CD14-positive monocyte (primary cell): ENCODE measurements around the gene IKZF3. TPM values are rescaled to one million over a fixed set of nuclear protein-coding genes. Genes with fewer than 3 reads are reported as not detected.

Experiments used
- DNase-seq, 3 donors: peaks; one replicate each; pipeline ENCODE4 v3.0.0-alpha.2; 2011 to 2022
- H2AFZ ChIP-seq: 2 replicates; pipeline ENCODE4 v1.6.0; 2012; ENCODE audit warnings: mild to moderate bottlenecking, low read depth, low read length, inconsistent platforms; ENCODE audit not compliant: insufficient read depth, poor library complexity, severe bottlenecking
- H3K27ac ChIP-seq, 2 donors: 1 replicate in 1 of 2; 2 replicates in 1 of 2; pipeline ENCODE4 v1.5.1; 2012 to 2013; ENCODE audit warnings: low read length in 2 of 2, control low read depth in 1 of 2, inconsistent platforms in 1 of 2, low read depth in 1 of 2, mild to moderate bottlenecking in 1 of 2
- H3K27me3 ChIP-seq, 2 donors: one replicate each; pipeline versions ENCODE4 v1.6.0 to v1.6.1; 2011 to 2013; ENCODE audit warnings: low read length in 2 of 2; ENCODE audit not compliant: control insufficient read depth in 2 of 2, insufficient read depth in 2 of 2
- H3K36me3 ChIP-seq, 2 donors: replicated peaks in 1 of 2; 1 replicate in 1 of 2; 2 replicates in 1 of 2; pipeline versions ENCODE4 v1.5.1 to v1.6.1; 2012 to 2013; ENCODE audit warnings: low read length in 2 of 2, control low read depth in 1 of 2, inconsistent platforms in 1 of 2, mild to moderate bottlenecking in 1 of 2; ENCODE audit not compliant: insufficient read depth in 2 of 2, control insufficient read depth in 1 of 2
- H3K4me1 ChIP-seq, 2 donors: 1 replicate in 1 of 2; 2 replicates in 1 of 2; pipeline versions ENCODE4 v1.5.1 to v1.6.1; 2012 to 2013; ENCODE audit warnings: low read length in 2 of 2, control low read depth in 1 of 2, inconsistent platforms in 1 of 2, mild to moderate bottlenecking in 1 of 2, moderate library complexity in 1 of 2; ENCODE audit not compliant: insufficient read depth in 2 of 2, control insufficient read depth in 1 of 2
- H3K4me2 ChIP-seq: replicated peaks from 2 replicates; pipeline ENCODE3; 2012; ENCODE audit warnings: low read length, moderate library complexity, mild to moderate bottlenecking; ENCODE audit not compliant: poor library complexity, severe bottlenecking; ENCODE audit errors: extremely low read depth
- H3K4me3 ChIP-seq, 3 experiments: fragments of 200-600 bp in 1 of 3; sonication (generic) in 1 of 3; replicated peaks in 1 of 3; 1 replicate in 2 of 3; 2 replicates in 1 of 3; pipeline ENCODE4 v1.5.1; 2011 to 2013; ENCODE audit warnings: low read length in 3 of 3, mild to moderate bottlenecking in 3 of 3, control low read depth in 2 of 3, low read depth in 2 of 3, inconsistent platforms in 1 of 3, moderate library complexity in 1 of 3
- H3K79me2 ChIP-seq: 2 replicates; pipeline ENCODE4 v1.6.0; 2012; ENCODE audit warnings: mild to moderate bottlenecking, control low read depth, inconsistent platforms, low read length, moderate library complexity; ENCODE audit not compliant: insufficient read depth
- H3K9ac ChIP-seq: 2 replicates; pipeline ENCODE4 v1.6.0; 2017; ENCODE audit warnings: low read length, mild to moderate bottlenecking; ENCODE audit not compliant: insufficient read depth, poor library complexity, severe bottlenecking
- H3K9me3 ChIP-seq, 2 donors: replicated peaks in 1 of 2; 1 replicate in 1 of 2; 2 replicates in 1 of 2; pipeline versions ENCODE4 v1.5.1 to v1.6.1; 2012 to 2013; ENCODE audit warnings: low read length in 2 of 2, control low read depth in 1 of 2; ENCODE audit not compliant: control insufficient read depth in 1 of 2, insufficient read depth in 1 of 2
- H4K20me1 ChIP-seq: 2 replicates; pipeline ENCODE4 v1.6.0; 2012; ENCODE audit warnings: mild to moderate bottlenecking, low read length, control low read depth, moderate library complexity; ENCODE audit not compliant: insufficient read depth
- H3K27ac Mint-ChIP-seq, 7 donors: one replicate each; pipeline ENCODE4 v1.8.0; 2020; ENCODE audit warnings: mild to moderate bottlenecking in 7 of 7, mixed read lengths in 7 of 7, moderate library complexity in 6 of 7, inconsistent platforms in 2 of 7
- H3K27me3 Mint-ChIP-seq, 3 donors: one replicate each; pipeline ENCODE4 v1.8.0; 2021 to 2022; ENCODE audit warnings: low read depth in 3 of 3, mild to moderate bottlenecking in 3 of 3, mixed read lengths in 3 of 3, moderate library complexity in 3 of 3, inconsistent platforms in 1 of 3
- H3K36me3 Mint-ChIP-seq, 2 donors: one replicate each; pipeline ENCODE4 v1.8.0; 2020; ENCODE audit warnings: mixed read lengths in 2 of 2, inconsistent platforms in 1 of 2, mild to moderate bottlenecking in 1 of 2
- H3K4me1 Mint-ChIP-seq: one replicate; pipeline ENCODE4 v1.8.0; 2020; ENCODE audit warnings: mild to moderate bottlenecking, mixed read lengths
- H3K4me3 Mint-ChIP-seq, 2 donors: one replicate each; pipeline ENCODE4 v1.8.0; 2020; ENCODE audit warnings: mild to moderate bottlenecking in 2 of 2, mixed read lengths in 2 of 2, moderate library complexity in 1 of 2
- H3K9me3 Mint-ChIP-seq, 7 donors: one replicate each; pipeline ENCODE4 v1.8.0; 2020 to 2022; ENCODE audit warnings: mixed read lengths in 7 of 7, mild to moderate bottlenecking in 6 of 7, moderate library complexity in 6 of 7, inconsistent platforms in 2 of 7
- WGBS: methylation state at CpG from one replicate; pipeline ENCODE4 v1.1.5; 2013; ENCODE audit warnings: missing lambda C conversion rate; ENCODE audit not compliant: insufficient coverage; 5-methylcytosine and 5-hydroxymethylcytosine counted together
- intact Hi-C, 2 donors: fragments of 100-400 bp; cut with micrococcal nuclease; formaldehyde crosslinking; loops; one replicate each; pipeline versions ENCODE4 v1.15.0 to v1.15.1; 2023
- polyA plus RNA-seq, 3 donors: library from polyadenylated mRNA; depleted of rRNA in 1 of 3; unstranded in 2 of 3; stranded (reverse) in 1 of 3; fragments of 300-500 nt in 2 of 3; fragments of >200 nt in 1 of 3; fragmentation: Illumina TruSeq in 2 of 3; gene quantifications; 1 replicate in 2 of 3; 2 replicates in 1 of 3; pipeline ENCODE4 v1.2.3, GENCODE V29; 2012 to 2021
- TF ChIP-seq, protein P1 (sequence below): fragments of 200-600 bp; IDR thresholded peaks from one replicate; pipeline ENCODE4 v1.8.0; 2022; ENCODE audit warnings: antibody characterized with exemption, mild to moderate bottlenecking

IKZF3 gene
- polyA plus RNA-seq, 3 donors: 0.05 to 0.15 (median 0.05) TPM

DNA sequence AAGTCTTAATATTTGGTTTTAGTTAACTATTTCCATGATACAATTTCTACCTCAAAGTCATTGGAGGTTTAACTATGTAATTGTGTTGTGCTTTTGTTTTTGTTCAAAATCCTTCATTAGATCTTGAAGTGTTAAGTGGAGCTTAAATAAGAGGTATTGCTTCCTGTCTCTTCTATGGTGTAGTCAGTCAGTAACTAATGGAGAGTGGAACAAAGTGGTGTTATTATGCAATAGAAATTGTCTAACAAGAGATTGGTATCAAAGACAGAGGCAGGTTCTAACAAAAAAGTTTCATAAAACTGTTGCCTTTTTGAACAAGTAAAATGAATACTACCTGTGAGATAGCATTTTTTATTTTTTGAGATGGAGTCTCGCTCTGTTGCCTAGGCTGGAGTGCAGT lies 81.1 kb downstream of the IKZF3 start:
- H3K4me2 ChIP-seq: peak overlapping the region; percentile 58
- peaks cover 28% of the 10 kb centered on the region for H3K4me1 Mint-ChIP-seq
- H3K9me3 Mint-ChIP-seq: peaks cover 0 to 3% (median 0%) of the 10 kb centered on the region in 7 donors
- TF ChIP-seq, protein P1, sequence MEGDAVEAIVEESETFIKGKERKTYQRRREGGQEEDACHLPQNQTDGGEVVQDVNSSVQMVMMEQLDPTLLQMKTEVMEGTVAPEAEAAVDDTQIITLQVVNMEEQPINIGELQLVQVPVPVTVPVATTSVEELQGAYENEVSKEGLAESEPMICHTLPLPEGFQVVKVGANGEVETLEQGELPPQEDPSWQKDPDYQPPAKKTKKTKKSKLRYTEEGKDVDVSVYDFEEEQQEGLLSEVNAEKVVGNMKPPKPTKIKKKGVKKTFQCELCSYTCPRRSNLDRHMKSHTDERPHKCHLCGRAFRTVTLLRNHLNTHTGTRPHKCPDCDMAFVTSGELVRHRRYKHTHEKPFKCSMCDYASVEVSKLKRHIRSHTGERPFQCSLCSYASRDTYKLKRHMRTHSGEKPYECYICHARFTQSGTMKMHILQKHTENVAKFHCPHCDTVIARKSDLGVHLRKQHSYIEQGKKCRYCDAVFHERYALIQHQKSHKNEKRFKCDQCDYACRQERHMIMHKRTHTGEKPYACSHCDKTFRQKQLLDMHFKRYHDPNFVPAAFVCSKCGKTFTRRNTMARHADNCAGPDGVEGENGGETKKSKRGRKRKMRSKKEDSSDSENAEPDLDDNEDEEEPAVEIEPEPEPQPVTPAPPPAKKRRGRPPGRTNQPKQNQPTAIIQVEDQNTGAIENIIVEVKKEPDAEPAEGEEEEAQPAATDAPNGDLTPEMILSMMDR: no peak
- no peak for DNase-seq
- H3K36me3 ChIP-seq: no peaks in the 10 kb centered on the region
- H3K9me3 ChIP-seq: no peaks in the 10 kb centered on the region
- peaks cover 22 to 52% (median 35%) of the 10 kb centered on the region in 3 donors for H3K27me3 Mint-ChIP-seq
- peaks cover 29 to 58% of the 10 kb centered on the region in 2 donors for H3K27me3 ChIP-seq
- H3K79me2 ChIP-seq: no peaks in the 10 kb centered on the region
- H3K4me3 ChIP-seq: peak overlapping the region in 1 of 3 experiments; percentile 38
- H3K4me3 Mint-ChIP-seq: peak overlapping the region in 1 of 2 donors; percentile 26
- H3K27ac Mint-ChIP-seq: no peak overlapping the region
- H3K36me3 Mint-ChIP-seq: peaks cover 0 to 3% of the 10 kb centered on the region in 2 donors
- H4K20me1 ChIP-seq: no peaks in the 10 kb centered on the region
- no peak overlapping the region for H2AFZ ChIP-seq
- H3K4me1 ChIP-seq: peaks cover 13 to 23% of the 10 kb centered on the region in 2 donors
- intact Hi-C loops: no loop called here
- 100% methylated on average over 1 of the region's 1 CpG for WGBS
- no peak overlapping the region for H3K9ac ChIP-seq
- H3K27ac ChIP-seq: no peak overlapping the region

DNA sequence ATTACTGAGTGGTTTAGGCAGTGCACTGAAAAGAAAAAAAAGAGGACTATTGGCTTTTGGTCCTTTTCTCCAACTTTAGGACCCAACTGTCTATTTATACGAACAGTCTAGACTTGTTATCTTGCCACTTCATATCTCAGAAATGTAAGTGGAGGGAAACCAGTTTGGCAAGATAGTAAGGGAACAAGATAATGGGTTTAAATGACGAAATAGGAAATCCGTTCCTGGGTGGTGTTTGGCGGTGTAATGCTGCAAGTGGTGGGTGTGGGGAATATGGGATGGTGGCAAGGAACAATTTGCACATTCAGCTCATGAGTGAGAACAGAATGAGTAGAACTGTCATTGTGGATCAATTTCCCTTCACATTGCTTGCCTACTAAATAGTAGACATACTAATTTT lies 81.6 kb downstream of the IKZF3 start:
- intact Hi-C loops: no loop called here

More for the DNA sequence above, 81.6 kb downstream of the IKZF3 start:
- Mint-ChIP-seq H3K9me3 (peaks cover 0 to 3% (median 0%) of the 10 kb centered on the region in 7 donors), H3K27ac (no peak overlapping the region), H3K36me3 (peaks cover 0 to 2% of the 10 kb centered on the region in 2 donors), H3K4me3 (peak overlapping the region in 1 of 2 donors; percentile 70), H3K4me1 (peaks cover 30% of the 10 kb centered on the region), H3K27me3 (peaks cover 26 to 55% (median 31%) of the 10 kb centered on the region in 3 donors)
- DNase-seq: no peak
- peaks cover 34 to 57% of the 10 kb centered on the region in 2 donors for H3K27me3 ChIP-seq
- WGBS: no CpG with 5 or more reads among the region's 4 CpGs
- TF ChIP-seq, protein P1: no peak
- peak overlapping the region in 1 of 3 experiments; percentile 38 for H3K4me3 ChIP-seq
- H3K36me3 ChIP-seq: no peaks in the 10 kb centered on the region
- H3K79me2 ChIP-seq: no peaks in the 10 kb centered on the region
- H3K4me2 ChIP-seq: peak overlapping the region; percentile 58
- H3K27ac ChIP-seq: no peak overlapping the region
- H3K9ac ChIP-seq: no peak overlapping the region
- peak overlapping the region; percentile 50 for H2AFZ ChIP-seq
- H3K4me1 ChIP-seq: peaks cover 13 to 23% of the 10 kb centered on the region in 2 donors
- H3K9me3 ChIP-seq: no peaks in the 10 kb centered on the region
- H4K20me1 ChIP-seq: no peaks in the 10 kb centered on the region
